ENCODE data around the gene MAPK1.
"Not testable (repeated sequence)": the region's sequence is repeated elsewhere in the genome, so short reads cannot be mapped to it uniquely, and the experiment has no call there.

Gene MAPK1

DNA sequence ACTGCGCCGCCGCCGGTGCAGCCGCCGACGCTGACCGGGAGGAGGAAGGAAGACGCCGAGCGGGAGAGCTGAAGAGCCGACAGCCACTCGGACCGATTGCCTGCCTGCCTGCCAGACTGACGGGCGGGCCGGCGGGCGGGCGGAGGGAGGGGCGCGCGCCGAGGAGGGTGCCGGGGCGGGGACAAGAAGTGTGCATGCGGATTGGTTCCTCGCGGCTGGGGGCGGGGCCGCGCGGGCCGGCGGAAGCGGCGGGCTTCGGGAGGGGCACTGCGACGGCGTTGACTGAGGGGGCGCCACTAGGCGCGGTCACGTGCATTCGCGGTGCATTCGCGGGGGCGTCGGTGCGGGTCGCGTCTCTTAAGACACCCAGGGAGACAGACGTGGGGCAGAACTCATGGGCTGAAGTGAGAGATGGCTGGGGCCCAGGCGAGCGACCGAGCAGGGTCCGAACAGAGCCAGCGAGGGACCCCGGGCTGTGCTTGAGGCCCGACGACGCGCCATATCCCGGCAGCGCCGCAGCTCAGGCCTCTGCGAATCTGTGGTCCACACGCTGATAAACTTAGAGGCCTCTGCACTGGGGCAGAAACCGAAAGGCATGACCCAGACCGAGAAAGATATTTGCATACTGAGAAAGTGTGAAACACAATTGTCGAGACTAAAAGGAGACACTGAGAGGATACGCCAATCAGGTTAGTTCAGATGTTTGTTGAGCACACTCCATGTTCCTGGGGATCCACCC lies at the start of gene MAPK1:
MAPK1 (minus strand) TSS at position 118 of the 739 bp plus-strand sequence. CDS start 205 bp downstream, outside the sequence.
- DNase-seq (ENCODE audit: low read depth) = peak; percentile 78
- TF ChIP-seq, protein P1, sequence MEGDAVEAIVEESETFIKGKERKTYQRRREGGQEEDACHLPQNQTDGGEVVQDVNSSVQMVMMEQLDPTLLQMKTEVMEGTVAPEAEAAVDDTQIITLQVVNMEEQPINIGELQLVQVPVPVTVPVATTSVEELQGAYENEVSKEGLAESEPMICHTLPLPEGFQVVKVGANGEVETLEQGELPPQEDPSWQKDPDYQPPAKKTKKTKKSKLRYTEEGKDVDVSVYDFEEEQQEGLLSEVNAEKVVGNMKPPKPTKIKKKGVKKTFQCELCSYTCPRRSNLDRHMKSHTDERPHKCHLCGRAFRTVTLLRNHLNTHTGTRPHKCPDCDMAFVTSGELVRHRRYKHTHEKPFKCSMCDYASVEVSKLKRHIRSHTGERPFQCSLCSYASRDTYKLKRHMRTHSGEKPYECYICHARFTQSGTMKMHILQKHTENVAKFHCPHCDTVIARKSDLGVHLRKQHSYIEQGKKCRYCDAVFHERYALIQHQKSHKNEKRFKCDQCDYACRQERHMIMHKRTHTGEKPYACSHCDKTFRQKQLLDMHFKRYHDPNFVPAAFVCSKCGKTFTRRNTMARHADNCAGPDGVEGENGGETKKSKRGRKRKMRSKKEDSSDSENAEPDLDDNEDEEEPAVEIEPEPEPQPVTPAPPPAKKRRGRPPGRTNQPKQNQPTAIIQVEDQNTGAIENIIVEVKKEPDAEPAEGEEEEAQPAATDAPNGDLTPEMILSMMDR (conservative IDR thresholded peaks at IDR 0.05; ENCODE audit: control insufficient read depth, insufficient read depth, low read depth, low read length) = no peak
- H3K4me3 ChIP-seq (ENCODE audit: control insufficient read depth, low read depth, low read length) = peak within 1 kb of the TSS; percentile 94

DNA sequence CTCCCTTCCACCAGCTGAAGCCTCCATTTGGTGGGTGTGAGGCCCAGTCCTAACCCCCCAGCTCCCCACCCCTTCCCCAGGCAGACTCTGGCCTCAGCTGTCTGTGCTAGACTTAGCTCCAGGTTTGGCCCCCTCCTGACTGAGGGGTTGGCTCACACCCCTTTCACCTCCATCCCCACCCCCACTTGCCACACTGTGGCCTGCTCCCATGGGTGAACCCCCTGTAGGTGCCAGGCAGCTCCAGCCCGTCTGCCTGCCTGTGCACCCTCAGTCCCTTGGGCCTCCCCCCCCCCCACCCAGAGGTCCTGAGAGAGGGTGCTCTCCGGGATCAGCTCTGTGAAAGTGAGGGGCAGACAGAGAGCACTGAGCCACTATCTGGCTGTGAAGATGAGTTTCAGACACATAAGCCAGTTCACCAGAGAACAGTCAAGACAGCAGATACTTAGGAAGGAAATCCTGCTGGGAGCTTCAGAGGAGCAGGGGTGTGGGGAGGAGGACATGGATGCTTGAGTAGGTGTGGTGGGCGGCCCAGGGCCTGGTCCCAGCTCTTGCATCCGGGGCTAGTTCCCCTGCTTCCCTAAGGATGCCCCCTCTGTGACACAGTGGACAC lies 49.0 kb upstream of the MAPK1 start:
- TF ChIP-seq, protein P1 (conservative IDR thresholded peaks at IDR 0.05; ENCODE audit: control insufficient read depth, insufficient read depth, low read depth, low read length) = no peak
- H3K4me3 ChIP-seq (ENCODE audit: control insufficient read depth, low read depth, low read length) = no peak overlapping the region
- DNase-seq (ENCODE audit: low read depth) = no peak

DNA sequence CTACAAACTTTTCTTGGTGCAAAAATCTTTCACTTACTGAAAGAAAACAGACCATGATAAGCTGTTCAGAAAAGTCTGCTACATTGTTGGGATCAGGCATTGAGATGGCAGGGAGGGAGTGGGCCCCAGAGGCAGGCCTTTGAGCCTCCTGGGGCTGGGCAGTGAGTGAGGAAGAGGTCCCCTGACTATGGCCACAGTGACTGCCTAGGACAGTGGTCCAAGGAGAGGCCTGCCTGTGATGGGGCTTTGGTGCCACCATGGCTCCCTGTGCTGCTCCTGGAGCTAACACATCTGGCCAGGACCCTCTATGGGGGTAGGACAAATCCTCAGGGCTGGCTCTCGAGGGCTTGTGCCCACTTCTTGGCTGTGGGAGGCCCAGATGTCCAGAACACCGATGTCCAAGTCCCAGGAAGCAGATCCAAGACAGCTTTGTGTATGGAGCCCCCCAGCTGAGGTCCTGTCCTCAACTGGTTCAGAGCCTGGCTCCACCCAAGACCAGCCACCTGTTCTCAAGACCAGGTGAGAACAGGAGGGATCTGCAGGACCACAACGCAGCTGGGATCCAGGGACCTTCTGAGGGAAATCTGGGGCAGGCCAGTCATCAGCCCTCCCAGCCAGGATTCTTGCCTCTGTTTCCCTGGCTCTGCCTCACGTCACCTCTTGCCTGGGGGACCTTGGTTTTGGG lies 48.3 kb upstream of the MAPK1 start:
- no peak overlapping the region for H3K4me3 ChIP-seq (ENCODE audit: control insufficient read depth, low read depth, low read length)
- no peak for DNase-seq (ENCODE audit: low read depth)
- TF ChIP-seq, protein P1 (conservative IDR thresholded peaks at IDR 0.05; ENCODE audit: control insufficient read depth, insufficient read depth, low read depth, low read length) = no peak

DNA sequence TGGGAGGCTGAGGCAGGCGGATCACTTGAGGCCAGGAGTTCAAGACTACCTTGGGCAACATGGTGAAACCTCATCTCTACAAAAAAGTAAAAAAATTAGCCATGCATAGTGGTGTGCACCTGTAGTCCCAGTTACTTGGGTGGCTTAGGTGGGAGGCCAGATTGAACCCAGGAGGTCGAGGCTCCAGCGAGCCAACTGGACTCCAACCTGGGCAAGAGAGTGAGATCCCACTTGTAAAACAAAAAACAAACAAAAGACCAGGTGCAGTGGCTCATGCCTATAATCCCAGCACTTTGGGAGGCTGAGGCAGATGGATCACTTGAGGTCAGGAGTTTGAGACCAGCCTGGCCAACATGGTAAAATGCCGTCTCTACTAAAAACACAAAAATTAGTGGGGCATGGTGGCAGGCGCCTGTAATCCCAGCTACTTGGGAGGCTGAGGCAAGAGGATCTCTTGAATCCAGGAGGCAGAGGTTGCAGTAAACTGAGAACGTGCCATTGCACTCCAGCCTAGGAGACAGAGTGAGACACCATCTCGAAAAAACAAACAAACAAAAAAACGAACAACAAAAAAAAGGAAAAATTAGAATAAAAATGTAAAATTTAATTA lies 46.7 kb upstream of the MAPK1 start:
- DNase-seq (ENCODE audit: low read depth); H3K4me3 ChIP-seq (ENCODE audit: control insufficient read depth, low read depth, low read length): not testable (repeated sequence)

DNA sequence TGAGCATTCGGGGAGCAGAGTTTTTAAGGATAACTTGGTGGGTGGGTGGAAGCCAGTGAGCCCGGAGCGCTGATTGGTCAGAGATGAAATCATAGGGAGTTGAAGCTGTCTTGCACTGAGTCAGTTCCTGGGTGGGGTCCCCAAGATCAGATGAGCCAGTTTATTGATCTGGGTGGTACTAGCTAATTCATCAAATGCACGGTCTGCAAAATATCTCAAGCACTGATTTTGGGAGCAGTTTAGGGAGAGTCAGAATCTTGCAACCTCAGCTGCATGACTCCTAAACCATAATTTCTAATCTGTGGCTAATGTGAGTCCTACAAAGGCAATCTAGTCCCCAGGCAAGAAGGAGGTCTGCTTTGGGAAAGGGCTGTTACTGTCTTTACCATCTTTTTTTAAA lies 42.9 kb upstream of the MAPK1 start:
- DNase-seq (ENCODE audit: low read depth) = not testable (repeated sequence)

DNA sequence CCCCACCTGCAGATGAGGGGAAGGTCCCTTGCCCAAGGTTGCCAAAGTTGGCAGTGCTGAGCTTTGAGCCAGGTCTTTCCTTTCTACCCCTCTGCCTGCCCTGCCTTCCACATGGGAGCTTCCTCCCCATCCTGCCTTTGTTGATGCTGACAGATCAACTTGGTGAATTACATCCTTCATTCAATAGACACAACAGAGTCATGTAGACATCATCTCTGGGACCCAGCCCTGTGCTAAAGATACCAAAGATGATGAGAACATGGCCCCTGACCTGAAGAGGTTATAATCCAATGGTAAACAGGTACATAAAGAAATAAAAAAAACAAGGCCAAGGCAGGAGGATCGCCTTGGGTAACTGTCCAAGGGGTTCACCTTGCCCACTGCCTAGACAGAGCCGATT lies 42.4 kb upstream of the MAPK1 start:
- TF ChIP-seq, protein P1 (conservative IDR thresholded peaks at IDR 0.05; ENCODE audit: control insufficient read depth, insufficient read depth, low read depth, low read length) = no peak
- H3K4me3 ChIP-seq (ENCODE audit: control insufficient read depth, low read depth, low read length) = no peak overlapping the region

More for the DNA sequence above, 42.9 kb upstream of the MAPK1 start:
- not testable (repeated sequence) for H3K4me3 ChIP-seq (ENCODE audit: control insufficient read depth, low read depth, low read length)

DNA sequence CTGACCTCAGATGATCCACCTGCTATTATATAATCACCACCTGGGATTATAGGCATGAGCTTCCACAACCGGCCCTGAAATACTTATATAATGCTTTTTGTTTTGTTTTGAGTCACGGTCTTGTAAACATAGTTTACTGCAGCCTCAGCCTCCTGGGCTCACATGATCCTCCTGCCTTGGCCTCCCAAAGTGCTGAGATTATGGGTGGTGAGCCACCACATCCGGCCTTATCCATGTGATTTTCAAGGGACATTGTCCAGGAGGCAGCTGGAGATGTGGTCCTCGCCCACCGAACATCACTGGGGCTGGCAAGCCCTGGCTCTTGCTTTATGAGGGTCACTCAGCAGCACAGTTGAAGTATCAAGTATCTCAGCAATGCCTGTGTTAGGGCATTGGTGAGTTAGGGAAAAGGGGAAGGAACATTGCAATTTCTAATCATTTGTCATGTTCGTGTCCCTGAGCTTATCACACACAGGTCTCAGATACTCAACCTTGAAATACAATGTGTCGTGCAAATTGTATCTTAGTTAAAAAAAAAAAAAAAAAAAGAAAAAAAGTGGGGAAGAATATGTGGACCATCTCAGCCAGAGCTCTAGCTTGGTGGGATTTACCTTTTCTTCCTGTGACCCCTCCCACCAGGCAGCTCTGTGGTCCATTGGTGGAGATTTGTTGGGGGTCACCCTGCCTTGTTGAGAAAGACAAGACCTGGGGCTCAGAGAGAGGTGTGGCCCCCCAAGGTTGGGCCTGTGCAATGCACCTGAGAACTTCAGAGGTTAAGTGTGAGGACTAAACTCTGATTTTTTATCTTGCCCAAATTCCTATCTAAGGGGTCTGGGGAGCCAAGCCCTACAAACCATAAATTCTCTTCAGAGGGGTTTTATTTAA lies 40.4 kb upstream of the MAPK1 start:
- DNase-seq (ENCODE audit: low read depth) = no peak
- TF ChIP-seq, protein P1 (conservative IDR thresholded peaks at IDR 0.05; ENCODE audit: control insufficient read depth, insufficient read depth, low read depth, low read length) = no peak
- H3K4me3 ChIP-seq (ENCODE audit: control insufficient read depth, low read depth, low read length) = no peak overlapping the region

More for the DNA sequence above, 42.4 kb upstream of the MAPK1 start:
- DNase-seq (ENCODE audit: low read depth) = no peak

DNA sequence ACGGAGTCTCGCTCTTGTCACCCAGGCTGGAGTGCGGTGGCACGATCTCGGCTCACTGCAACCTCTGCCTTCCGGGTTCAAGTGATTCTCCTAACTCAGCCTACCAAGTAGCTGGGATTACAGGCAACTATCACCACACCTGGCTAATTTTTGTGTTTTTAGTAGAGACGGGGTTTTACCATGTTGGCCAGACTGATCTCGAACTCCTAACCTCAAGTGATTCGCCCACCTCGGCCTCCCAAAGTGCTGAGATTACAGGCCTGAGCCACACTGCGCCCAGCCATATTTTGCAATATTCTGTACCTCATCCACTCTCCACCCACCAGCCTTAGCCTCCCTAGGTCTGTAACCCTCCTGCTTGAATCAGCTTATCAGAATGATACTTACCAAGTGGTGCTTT lies 37.8 kb upstream of the MAPK1 start:
- DNase-seq (ENCODE audit: low read depth); H3K4me3 ChIP-seq (ENCODE audit: control insufficient read depth, low read depth, low read length): not testable (repeated sequence)
